Measurements from ENCODE around the gene PEX10. TPM values are rescaled to one million over a fixed set of nuclear protein-coding genes. Genes with fewer than 3 reads are reported as not detected.

Gene PEX10
- total and polyA plus RNA-seq, 10 of the 15 experiments (the other 5 are each of a cell fraction or from before 2014, with no cell fraction given) = 0.24 to 24.9 (median 16.8) TPM; not detected in 1

- ATAC-seq (no peak), FAIRE-seq (no peak), DNase-seq (ENCODE audit: low read depth, low spot score) (no peak)
- H3K4me1 ChIP-seq (ENCODE audit: control insufficient read depth, insufficient read depth, low read length) = no peaks in the 10 kb centered on the region
- H2AFZ ChIP-seq (ENCODE audit: control insufficient read depth, low read depth, low read length) = no peak overlapping the region
- no peak overlapping the region for H3K4me3 ChIP-seq
- H3K9ac ChIP-seq (ENCODE audit: control insufficient read depth, insufficient read depth, low read length) = no peak overlapping the region
- H3K9me3 ChIP-seq (replicated peaks; ENCODE audit: control insufficient read depth, insufficient read depth, low read length) = no peaks in the 10 kb centered on the region
- H3K4me2 ChIP-seq (ENCODE audit: control insufficient read depth, insufficient read depth) = no peak overlapping the region
- intact Hi-C loops (cut with micrococcal nuclease; ENCODE audit: unreplicated experiment) (no loop called here), in situ Hi-C loops (cut with MboI) (no loop called here)
- ChIA-PET POLR2A (interaction anchor here (0.7 kb wide), 1 partner anchor 12 kb away, joined by 5 read pairs; no protein-coding TSS in a partner anchor), CTCF (interaction anchor here (0.6 kb wide), 1 partner anchor 251 kb away, joined by 3 read pairs; no protein-coding TSS in a partner anchor), RAD21 (ENCODE audit: unreplicated experiment) (no interaction called here), SMC1A (ENCODE audit: uncharacterized antibody, unreplicated experiment) (interaction anchor here (1.5 kb wide), 1 partner anchor 164 kb away, joined by 4 read pairs; the partner anchor contains the start of gene FAAP20)
- no peaks in the 10 kb centered on the region for H3K36me3 ChIP-seq (ENCODE audit: control insufficient read depth in 2 of 2, insufficient read depth in 2 of 2, low read length in 1 of 2)
- TF ChIP-seq ZBTB11 (CRISPR knock-in tag; IDR thresholded peaks at IDR 0.05) (no peak), TBL1XR1 (IDR thresholded peaks at IDR 0.05; ENCODE audit: low read depth, low read length) (no peak), ATF2 (IDR thresholded peaks at IDR 0.05; ENCODE audit: low read length) (no peak)
- no peaks in the 10 kb centered on the region; a peak in 1 of 4 replicates for H3K27me3 ChIP-seq (replicated peaks in 1 of 2; ENCODE audit: control insufficient read depth in 2 of 2, insufficient read depth in 2 of 2, low read length in 1 of 2)
- BruUV-seq (replicated peaks) = no TSS peak
- WGBS (ENCODE audit: insufficient coverage, insufficient replicate concordance, low lambda C conversion rate, missing lambda C conversion rate) = 47% methylated on average over 22 of the region's 24 CpGs
- no peak overlapping the region for H3K27ac ChIP-seq (ENCODE audit: control insufficient read depth, insufficient read depth)
- H4K20me1 ChIP-seq (ENCODE audit: control insufficient read depth, insufficient read depth) = no peaks in the 10 kb centered on the region
- no peaks in the 10 kb centered on the region for H3K79me2 ChIP-seq (ENCODE audit: control insufficient read depth, insufficient read depth, low read length)
Observed at GRCh38 chr1:2358651-2359640, 53.4 kb downstream of the PEX10 start.
